SHP77 treated with DMSO at 0.1 percent for 48 hours (cell line): ENCODE measurements around the gene GOSR2.
"Not testable (repeated sequence)": the region's sequence is repeated elsewhere in the genome, so short reads cannot be mapped to it uniquely, and the experiment has no call there.

Experiments used
- DNase-seq: peaks from one replicate; lab custom pipeline; 2025; lab: John Stamatoyannopoulos, UW

The GOSR2 gene

GRCh38 chr17:46930051-46930450, 7.1 kb downstream of the GOSR2 start:
- no peak for DNase-seq

- DNase-seq = no peak
Measured at GRCh38 chr17:46931596-46931995, 8.6 kb downstream of the GOSR2 start.

- DNase-seq = no peak
Measured at GRCh38 chr17:46935658-46936266, 12.8 kb downstream of the GOSR2 start.

- peak; percentile 72 for DNase-seq
Measured at GRCh38 chr17:46940692-46941404, 17.9 kb downstream of the GOSR2 start.

GRCh38 chr17:46942441-46943217, 19.7 kb downstream of the GOSR2 start:
- DNase-seq = peak; percentile 42

GRCh38 chr17:46943218-46943500, 20.2 kb downstream of the GOSR2 start:
- DNase-seq = no peak

GRCh38 chr17:46943501-46944393, 20.8 kb downstream of the GOSR2 start:
- DNase-seq = no peak

GRCh38 chr17:46944931-46945330, 22.0 kb downstream of the GOSR2 start:
- DNase-seq = no peak

GRCh38 chr17:46947216-46947615, 24.3 kb downstream of the GOSR2 start:
- DNase-seq = no peak

- no peak for DNase-seq
Measured at GRCh38 chr17:46948544-46948943, 25.6 kb downstream of the GOSR2 start.

- DNase-seq = no peak
Measured at GRCh38 chr17:46949291-46950174, 26.6 kb downstream of the GOSR2 start.

- no peak for DNase-seq
Measured at GRCh38 chr17:46950342-46950996, 27.5 kb downstream of the GOSR2 start.

GRCh38 chr17:46950997-46951621, 28.1 kb downstream of the GOSR2 start:
- no peak for DNase-seq

- DNase-seq = no peak
Measured at GRCh38 chr17:46951706-46952105, 28.7 kb downstream of the GOSR2 start.

- no peak for DNase-seq
Measured at GRCh38 chr17:46952115-46952514, 29.2 kb downstream of the GOSR2 start.

GRCh38 chr17:46953191-46953590, 30.2 kb downstream of the GOSR2 start:
- not testable (repeated sequence) for DNase-seq

- DNase-seq = no peak
Measured at GRCh38 chr17:46958041-46958591, 35.2 kb downstream of the GOSR2 start.

GRCh38 chr17:46960152-46960551, 37.2 kb downstream of the GOSR2 start:
- DNase-seq = no peak

- DNase-seq = no peak
Measured at GRCh38 chr17:46962374-46962790, 39.4 kb downstream of the GOSR2 start.

GRCh38 chr17:46963571-46963970, 40.6 kb downstream of the GOSR2 start:
- DNase-seq = no peak
